ENCODE measurements around the gene NAB2.
"Not testable (repeated sequence)": the region's sequence is repeated elsewhere in the genome, so short reads cannot be mapped to it uniquely, and the experiment has no call there.

NAB2 gene

DNA sequence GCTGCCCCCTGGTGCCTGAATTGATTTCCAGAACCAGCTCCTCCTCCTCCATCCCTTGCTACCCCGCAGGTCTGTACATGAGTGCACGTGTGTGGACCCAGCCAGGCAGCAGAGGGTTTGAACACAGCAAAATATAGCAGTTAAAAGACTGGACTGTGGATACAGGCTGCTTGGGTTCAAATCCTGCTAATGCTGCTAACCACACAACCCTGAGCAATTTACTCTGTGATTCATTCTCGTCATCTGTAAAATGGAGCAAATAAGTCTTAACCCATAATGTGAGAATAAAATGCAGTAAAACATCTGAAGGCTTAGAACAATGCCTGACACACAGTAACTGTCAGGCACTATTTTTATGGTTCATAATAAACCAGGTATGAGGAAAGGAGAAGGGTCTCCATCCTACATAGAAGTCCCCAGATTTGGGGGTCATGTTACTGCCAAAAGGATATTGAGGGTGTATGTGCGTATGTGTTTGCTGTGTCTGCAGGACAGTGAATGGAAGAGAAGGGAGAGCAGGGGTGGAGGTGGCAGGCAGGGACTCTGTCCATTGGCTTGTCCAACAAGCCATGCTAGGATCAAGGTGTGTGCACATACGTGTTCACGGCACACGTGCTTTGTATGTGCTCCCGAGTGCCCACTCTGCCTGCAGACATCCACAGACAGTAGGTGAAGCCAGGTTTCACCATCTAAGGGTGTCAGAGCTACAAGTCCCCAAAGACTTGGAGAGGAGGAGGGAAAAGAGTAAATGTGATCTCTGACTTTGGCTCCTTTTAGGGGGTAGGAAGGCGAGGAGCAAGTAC is 23.8 kb downstream of the NAB2 start:
- DNase-seq, result peak; percentile 68

DNA sequence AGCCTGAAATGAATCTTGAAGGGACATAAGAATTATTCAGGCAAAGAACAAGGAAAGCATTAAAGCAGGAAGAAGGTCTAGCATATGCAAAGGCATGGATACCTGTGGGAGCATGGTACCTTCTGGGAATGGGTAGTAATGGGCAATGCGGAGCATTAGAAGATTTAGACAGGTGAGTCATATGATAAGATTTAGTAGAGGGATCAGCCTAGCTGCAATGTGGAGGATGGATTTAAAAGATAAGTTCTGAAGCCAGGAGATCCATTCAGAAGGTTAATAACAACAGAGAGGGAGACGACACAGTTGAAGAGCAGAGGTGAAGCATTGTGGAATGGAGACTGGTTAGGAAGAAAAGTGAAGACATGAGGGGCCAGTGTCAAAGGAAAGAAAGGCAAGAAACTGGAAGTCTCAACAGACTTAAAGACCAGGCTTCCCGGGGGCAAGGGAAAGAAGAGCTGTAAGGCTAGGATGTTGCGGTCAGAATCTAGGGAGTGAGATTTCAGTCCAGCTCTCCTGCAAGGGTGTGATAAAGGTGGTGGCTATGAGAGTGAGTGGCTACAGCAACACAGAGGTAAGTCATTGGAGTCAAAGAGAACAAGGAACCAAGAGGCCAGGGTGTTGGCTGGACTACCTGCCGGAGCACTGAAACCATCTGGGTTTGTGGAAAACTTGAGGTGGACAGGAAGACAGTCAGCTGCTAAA is 27.8 kb downstream of the NAB2 start:
- no peak for DNase-seq

DNA sequence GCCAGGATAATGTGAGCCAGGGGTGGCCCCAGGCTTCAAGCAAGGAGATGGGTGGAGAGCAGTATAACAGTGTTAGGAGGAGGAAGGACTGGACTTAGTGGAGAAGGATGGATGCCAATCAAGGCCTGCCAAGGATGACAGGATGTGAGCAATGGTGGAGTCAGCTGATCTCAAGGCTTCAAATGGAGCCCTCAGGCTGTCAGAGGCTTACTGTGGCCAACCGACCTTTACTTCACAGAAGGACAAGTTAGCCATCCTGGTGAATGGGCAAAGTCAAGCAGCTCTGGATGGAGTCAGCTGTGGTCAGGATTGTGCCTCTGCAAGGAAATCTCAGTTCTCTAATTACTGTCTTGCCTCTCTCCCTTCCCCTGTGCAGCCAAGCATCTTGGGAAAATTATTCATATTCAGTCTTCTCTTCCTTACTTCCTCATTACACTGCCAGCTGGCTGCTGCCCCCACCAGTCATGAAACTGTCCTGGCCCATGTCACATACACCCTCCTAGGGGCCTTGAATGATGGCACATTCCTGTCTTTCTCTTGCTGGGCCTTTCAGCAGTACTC is 29.9 kb downstream of the NAB2 start:
- DNase-seq, result no peak

DNA sequence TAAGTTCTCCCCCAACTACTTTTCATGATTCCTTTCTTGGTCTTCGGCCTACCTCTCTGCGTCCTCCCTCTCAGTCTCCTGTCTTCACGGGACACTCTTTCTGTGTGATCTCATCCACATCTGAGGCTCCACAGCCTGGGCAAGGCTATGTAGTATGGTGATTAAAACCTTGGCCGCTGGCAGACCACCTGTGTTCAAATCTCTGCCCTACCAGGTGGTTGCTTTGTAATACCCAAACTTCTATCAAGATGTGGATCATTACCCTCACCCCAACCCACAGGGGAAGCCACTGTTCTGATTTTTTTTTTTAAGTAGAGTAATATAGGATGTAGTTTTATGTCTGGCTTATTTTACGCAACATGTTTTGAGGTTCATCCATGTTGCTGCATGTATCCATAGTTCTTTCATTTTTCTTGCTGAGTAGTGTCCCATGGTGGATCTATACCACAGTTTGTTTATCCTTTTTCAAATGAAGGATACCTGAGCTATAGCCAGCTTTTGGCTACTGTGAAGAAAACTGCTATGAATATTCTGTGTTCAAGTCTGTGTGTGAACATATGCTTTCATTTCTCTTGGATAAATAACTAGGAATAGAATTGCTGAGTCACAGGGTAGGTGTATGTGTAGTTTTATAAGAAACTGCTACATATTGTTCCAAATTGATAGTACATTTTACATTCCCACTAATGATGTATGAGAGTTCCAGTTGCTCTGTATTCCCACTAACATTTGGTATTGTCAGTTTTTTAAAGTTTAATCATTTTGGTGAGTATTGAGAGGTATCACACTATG is 30.6 kb downstream of the NAB2 start:
- DNase-seq, result no peak

DNA sequence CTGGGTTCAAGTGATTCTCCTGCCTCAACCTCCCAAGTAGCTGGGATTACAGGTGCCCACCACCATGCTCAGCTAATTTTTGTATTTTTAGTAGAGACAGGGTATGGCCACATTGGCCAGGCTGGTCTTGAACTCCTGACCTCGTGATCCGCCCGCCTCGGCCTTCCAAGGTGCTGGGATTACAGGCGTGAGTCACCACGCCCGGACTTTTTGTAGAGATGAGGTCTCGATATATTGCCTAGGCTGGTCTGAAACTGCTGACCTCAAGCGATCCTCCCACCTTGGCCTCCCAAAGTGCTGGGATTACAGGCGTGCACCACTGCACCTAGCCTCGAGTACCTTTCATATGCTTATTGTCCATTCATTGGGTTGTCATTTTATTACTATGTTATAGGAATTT is 31.8 kb downstream of the NAB2 start:
- DNase-seq, result not testable (repeated sequence)

DNA sequence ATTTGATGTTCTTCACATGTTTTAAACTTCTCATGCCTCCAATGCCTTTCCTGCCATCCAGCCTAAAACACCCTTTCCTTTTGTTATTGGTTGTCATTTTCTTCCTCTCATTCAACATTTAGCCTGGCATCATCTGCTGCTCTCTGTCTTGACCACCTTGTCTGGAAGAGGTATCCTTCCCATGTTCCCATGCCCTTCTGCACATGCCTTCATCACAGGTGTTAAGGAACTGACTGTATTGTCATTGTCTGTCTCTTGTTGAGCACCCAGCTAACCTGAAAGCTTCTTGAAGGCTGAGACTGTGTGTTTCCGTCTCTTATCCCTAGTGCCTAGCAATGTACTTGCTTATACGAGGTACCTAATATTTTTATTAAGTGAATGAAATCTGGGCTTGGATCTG is 34.9 kb downstream of the NAB2 start:
- DNase-seq, result no peak

DNA sequence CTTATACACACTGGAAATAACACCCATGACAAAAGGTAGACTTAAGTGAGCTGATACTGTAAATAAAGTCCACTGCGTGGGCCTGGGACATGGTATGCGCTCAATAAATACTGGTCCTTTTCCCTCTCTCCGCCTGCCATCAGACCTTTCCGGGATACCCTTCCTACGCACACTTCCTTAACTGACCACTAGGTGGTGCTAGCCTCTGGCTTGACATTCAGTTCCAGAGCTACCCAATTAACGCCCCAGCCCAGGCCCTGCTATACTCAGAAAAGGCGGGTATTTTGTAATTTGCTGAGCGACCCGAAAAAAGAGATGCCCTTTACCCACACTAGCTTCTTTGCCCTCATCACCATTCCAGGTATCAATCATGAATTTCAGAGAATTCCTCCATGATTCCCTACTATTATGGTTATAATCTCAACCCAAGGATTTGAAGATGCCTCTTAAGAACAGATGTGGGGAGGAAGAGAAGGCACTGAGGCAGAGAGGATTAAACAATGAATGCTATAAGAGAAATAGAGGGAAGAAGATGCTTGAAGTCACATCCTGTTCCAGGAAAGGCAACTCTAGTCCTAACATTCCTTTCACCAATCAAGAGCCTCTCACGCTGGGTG is 35.5 kb downstream of the NAB2 start:
- DNase-seq, result no peak

DNA sequence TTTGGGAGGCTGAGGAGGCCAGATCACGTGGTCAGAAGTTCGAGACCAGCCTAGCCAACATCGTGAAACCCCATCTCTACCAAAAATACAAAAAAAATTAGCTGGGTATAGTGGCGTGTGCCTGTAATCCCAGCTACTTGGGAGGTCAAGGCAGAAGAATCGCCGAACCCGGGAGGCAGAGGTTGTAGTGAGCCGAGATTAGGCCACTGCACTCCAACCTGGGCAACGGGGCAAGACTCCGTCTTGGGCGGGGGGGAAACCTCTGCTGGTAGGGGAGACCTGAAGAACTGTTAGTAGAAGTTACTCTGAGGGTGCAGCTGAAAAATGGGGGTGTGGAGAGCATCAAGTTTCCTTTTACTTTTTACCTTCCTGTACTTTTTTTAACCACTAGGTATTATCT is 37.1 kb downstream of the NAB2 start:
- no peak for DNase-seq

DNA sequence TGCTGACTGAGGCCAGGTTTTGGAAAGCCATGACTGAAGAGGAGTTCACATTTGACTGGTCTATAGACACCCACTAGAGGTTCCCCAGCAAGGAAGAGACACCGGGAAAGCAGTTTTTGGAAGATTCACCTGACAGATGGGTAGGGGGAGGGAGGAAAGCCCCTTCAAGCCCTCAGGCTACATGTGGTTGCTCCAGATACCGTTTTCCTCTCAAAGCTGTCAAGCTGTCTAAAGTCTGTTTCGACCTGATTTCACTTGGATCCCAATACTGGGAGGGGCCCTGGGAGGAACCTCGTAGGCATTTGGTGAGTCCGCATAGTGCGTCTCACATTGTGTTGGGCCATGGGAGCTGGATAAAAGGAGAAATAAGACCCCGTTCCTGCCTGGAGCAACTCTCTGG is 37.6 kb downstream of the NAB2 start:
- DNase-seq, result no peak

DNA sequence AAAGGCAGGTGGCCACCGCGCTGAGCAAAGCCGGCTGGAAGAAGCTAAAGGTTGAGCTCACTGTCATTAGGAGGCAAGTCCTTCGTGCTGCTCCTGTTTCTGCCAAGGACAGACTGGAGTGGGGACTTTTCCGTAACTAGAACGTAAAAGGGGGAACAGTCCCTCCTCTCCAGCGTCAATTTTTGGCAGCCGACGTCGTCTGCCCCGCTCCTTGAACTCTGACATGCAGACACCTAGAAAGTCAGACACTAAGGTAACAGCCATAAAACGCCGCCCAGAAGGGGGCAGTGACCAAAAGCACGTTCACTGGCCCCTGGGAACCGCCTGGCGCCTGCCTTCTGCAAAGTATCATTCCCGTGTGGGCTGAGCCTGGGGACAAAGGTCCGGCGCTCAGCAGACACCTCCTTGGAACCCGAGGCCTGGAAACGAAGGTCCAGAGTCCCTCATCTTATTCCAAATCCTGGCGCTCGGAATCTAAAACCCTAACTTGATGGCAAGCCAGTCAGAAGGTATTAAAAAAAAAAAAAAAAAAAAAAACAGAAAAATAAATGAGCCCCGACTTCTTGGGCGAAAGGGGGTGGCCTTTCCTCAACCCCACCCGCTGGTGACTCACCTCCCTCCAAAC is 38.3 kb downstream of the NAB2 start:
- DNase-seq, result no peak

DNA sequence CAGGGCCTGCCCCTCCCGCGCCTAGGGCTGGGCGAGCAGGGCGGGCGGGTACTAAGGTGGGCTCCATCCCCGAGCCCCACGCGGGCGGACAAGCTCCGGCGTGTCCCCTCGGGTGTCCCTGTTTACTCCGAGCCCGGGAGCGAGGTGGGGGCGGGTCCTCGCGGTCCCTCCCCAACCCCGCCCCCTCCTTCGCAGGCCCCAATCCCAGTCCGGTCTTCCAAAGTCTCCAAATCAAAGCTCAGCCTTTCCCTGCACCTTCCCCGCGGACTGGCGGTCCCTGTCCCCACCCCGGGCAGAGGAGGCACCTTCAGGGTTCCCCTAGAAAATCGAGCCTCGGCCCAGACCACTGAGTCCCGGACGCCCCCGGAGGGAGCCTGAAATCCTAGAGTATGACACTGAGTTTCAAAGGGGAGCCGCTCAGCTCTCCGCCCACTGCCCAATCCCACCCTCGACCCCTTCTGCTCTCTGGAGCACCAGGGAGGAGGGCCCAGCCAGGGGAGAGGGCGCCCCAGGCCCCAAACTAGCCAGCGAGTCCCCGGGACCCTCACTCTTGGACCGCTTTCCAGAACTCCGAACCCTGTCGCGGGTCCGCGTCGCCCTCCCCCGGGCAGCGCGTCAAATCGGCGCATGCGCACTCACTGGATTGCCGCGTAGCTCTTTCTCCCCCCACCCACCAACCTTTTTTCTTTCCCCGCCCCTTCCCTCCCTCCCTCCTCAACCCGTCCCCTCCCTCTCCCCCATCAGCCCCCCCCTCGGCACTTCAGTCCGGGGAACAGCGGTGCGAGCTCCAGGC is 39.0 kb downstream of the NAB2 start, which contains the start of gene LRP1:
LRP1 (plus strand) TSS at position 758 of the 793 bp plus-strand sequence. CDS start 482 bp downstream, outside the sequence.
- DNase-seq, result no peak

DNA sequence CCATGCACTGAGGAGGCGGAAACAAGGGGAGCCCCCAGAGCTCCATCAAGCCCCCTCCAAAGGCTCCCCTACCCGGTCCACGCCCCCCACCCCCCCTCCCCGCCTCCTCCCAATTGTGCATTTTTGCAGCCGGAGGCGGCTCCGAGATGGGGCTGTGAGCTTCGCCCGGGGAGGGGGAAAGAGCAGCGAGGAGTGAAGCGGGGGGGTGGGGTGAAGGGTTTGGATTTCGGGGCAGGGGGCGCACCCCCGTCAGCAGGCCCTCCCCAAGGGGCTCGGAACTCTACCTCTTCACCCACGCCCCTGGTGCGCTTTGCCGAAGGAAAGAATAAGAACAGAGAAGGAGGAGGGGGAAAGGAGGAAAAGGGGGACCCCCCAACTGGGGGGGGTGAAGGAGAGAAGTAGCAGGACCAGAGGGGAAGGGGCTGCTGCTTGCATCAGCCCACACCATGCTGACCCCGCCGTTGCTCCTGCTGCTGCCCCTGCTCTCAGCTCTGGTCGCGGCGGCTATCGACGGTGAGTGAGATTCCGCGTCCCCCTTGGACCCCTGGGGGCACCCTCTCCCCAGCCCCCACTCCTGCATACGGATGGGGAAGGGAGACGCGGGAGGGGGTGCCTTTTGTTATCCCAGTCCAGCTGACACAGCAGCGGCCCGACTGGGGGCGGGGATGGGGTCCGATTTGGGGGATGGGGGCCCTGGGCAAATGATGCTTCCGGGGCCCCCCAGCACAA is 39.8 kb downstream of the NAB2 start:
- DNase-seq, result no peak

DNA sequence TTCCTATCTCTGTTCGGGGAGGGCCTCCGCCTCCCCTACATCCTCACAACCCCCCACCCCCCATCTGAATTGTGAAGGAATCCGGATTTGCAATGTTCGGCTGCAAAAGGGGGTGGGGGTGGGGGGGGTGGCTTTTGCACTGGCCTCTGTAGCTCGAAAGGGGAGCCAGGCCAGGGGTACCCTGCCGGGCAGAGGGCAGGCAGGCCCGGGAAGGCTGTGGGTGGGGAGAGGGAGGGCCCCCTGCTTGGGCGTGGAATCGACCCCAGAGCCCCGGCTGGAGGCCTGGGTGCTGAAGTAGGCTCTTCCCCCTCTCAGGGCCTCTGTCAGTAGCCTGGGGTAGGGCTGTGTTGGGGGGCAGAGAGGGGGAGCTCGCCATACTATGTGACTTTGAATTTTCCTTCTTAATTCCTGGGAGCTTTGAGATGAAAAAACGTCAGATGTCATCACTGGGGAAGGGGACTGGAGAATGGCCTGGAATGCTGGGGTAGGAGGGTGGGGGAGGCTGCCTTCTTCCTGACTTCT is 40.5 kb downstream of the NAB2 start:
- no peak for DNase-seq

DNA sequence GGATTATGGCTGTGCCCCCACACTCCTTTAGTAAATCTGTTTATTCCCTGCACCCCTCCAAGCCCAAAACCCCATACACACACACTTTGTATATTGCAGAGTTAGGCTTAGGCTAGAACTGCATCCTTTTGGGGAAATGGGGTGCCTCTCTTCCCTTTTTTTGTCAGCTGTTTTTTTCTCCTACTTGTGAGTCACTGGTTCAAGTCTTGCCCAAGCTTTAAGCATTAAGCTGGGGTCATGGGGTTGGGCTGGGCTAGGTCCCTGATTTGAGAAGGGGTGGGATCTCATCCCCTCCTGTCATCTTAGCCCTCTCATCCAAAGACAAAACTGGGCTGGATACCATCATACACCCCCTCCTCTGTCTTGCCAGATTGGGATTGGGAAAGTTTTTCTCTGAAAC is 41.0 kb downstream of the NAB2 start:
- no peak for DNase-seq

DNA sequence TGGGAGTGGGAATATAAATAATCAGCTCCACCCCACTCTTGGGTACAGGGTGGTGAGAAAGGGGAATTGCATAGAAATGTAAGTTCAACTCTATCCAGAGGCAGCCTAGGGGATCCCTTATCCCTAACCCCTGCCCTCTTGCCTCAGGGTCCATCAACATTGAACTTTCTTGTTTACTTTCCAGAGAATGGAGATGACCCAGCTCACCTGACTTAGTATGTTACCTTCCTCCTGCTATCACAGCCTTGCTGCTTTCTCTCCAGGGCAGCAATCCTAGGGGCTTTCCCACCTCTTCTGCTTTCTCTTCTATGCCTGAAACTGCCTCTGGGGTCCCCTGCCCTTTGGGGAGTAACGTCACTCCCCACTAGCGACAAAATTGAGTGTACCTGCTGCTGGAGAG is 42.0 kb downstream of the NAB2 start:
- no peak for DNase-seq

DNA sequence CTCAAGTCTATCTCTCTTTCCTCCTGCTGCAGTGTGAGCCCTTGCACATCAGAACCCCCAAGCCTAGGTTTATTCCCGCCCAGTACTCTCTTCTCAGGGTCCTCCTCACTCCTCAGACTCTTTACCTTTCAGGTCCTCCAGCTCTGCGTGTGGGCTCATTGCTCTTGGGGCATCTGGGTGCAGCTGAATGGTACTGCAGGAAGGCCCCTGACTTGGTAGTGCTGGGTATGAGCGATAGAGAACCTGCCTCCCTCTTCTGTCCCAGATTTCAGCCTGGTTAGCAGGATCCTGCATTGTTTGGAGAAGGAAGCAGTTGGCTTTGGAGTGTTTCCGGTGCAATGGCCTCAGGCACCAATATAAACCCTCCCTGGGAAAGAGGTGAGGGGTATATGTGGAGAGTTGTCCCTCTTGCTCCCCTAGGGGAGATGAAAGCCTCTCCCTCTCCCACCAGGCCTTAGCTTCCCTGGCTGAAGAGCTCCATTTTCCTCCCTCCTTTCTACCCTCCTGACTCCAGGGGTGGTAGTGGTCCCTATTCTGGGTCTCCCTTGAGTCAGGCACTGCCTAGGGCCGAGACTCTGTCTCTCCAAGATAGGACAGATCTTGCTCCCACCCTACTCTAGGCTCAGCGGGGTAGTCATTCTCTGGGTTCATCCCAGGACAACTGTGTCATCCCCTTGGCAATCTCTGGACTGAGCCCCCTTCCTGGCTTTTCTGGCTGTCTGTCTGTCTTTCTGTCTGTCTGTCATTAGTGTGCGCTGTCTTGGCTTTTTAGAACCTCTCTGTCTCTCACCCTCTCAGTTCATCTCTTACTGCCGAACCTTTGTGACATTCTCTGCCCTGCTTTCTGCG is 43.2 kb downstream of the NAB2 start:
- no peak for DNase-seq

DNA sequence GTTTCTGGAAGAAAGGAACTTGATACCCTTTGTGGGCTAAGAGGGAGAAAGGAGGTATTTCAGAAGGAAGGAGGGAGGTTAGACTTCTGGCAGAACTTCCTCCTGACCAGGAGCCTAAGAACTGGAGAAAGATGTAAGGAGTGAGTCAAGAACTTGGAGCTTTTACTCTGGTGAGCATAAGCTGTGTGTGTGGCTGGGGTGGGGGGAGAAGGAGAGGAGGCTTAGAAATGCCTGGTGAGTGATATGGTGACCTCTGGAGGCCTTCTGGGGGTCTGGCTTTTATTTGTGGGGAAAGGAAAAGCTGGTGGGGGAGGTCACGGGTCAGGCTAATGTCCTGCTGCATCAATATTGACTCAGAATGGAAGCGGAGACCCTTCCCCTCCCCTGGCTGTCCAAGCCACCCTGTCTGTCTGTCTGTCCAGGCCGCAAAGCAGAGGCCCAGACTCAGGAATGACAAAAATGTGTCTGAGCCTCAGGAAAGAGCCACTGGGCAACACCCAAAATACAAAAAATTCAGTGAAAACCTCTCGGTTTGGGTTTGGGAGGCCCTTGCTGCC is 44.2 kb downstream of the NAB2 start:
- DNase-seq, result no peak

DNA sequence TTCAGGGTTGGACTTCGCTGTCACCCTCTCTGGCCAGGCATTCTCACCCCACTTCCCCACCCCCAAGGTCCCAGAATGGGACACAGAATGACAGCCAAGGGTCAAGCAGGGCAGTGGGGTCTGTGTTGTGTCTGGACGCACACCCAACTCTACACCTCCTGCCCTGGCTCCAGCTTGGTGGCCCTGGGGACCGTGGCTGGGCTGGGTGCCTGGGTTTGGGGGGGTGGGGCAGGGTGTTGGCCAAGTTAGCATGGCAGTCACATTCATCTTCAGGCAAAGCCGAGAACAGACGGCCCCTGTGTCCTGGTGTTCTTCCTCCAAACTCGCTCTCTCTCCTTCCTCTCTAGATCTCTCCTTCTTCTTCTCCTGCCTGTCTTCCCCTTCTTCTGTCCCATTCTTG is 45.0 kb downstream of the NAB2 start:
- DNase-seq, result no peak

DNA sequence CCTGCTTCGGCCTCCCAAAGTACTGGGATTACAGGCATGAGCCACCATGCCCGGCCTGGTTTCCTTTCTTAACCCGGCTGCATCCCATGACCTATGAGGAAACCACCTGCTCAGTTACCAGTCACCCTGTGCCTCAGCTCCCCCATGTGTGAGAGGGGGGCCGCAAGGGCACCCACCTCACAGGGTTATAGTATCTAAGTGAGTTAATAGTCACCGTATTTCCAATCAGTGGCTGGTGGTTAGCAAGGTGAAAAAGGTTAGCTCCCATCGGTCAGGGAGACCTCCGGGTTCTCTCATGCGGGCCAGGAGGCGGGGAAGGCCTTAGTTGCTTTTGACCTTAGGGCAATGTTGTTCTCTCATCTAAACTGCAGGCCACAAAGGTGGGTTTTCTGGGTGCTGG is 46.0 kb downstream of the NAB2 start:
- no peak for DNase-seq
